HG03097 (cell line): ENCODE data around the gene SMIM13.
"Not testable (repeated sequence)": the region's sequence is repeated elsewhere in the genome, so short reads cannot be mapped to it uniquely, and the experiment has no call there.

Experiments
- ATAC-seq: cut with Tn5 transposase; IDR thresholded peaks from one replicate; pipeline ENCODE4 v1.9.1; 2021; ENCODE audit not compliant: unreplicated experiment, low FRiP score

Gene SMIM13

GRCh38 chr6:11083491-11083890, 10.1 kb upstream of the SMIM13 start:
- ATAC-seq, result no peak

DNA sequence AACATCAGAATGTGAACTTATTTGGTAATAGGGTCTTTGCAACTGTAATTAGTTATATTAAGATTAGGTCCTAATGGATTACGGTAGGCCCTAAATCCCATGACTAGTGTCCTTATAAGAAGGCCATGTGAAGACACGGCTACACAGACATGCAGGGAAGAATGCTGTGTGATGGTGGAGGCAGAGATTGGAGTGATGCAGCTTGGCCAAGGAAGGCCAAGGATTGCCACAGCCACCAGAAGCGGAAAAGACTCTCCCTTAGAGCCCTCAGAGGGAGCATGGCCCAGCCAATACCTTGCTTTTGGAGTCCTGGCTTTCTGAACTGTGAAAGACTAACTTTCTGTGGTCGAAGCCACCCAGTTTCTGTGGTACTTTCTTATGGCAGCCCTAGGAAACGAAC, 9.7 kb upstream of the SMIM13 start:
- no peak for ATAC-seq

DNA sequence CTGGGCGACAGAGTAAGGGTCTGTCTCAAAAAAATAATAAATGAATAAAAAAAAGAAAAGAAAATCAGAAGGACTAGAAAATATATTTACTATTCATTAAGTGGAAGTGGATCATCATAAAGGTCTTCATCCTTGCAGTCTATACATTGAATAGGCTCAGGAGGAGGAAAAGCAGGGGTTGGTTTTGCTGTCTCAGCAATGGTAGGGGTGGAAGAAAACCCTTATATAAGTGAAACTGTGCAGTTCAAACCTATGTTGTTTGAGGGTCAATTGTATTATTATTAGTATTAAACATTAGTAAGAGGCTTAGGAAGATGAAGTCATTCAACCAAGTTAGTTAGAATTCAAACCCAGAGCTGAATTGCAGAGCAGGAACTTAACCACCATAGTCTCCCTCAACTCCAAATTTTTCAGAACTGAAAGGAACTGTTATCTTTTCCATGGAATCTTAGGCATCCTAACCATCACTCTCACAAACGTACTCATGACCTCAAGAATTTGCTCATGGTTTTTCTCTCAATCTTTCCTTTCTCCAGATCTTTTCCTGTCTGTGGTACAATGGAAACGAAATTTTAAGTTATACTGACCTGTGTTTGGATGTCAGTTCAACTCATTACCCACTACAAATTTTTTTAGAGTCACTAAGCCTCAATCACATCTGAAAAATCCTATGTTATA, 7.7 kb upstream of the SMIM13 start:
- ATAC-seq, result no peak

GRCh38 chr6:11087141-11087812, 6.4 kb upstream of the SMIM13 start:
- ATAC-seq, result not testable (repeated sequence)

DNA sequence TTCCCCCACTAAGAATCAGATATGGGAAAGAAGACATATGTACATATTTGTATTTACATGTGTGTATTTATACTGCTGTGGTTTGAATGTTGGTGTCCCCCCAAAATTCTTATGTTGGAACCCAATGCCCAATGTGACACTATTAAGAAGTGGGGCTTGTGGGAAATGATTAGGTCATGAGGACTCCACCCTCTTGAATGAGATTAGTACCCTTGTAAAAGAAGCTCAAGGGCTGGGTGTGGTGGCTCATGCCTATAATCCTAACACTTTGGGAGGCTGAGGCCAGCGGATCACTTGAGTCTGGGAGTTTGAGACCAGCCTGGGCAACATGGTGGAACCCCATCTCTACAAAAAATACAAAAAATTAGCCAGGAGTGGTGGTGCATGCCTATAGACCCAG, 3.9 kb upstream of the SMIM13 start:
- ATAC-seq, result no peak

GRCh38 chr6:11091141-11091540, 2.5 kb upstream of the SMIM13 start:
- ATAC-seq, result not testable (repeated sequence)

DNA sequence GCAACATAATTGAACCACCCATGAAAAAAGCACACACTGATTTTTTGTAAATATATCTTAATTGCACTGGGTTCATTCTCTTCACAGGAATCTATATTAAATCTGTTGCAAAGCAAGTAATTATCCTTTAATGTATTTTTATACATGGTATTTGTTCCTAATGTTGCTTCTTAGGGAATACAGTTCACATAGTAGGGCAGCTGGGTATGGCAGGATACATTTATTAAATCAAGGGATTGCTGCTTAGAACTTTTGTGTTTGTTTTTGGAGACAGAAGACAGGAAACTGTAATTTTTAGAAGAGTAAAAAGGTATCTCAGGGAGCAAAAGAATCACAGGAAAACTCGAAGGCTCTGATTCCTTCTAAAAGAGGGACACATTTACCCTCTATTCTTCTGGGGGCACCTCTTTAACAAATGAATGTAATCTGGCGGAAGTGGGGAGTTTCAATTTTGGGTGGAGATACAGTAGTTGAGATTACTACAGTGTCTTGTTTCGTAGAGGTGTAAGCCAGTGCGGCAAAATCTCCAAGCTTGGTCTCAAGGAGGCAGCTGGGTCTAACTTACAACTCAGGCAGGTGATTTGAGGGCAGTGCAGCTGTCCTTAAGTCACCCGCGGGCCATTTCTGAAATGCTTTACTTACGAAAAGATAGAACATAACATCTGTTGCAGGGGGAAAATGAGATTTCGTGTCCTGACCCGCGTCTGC, 812 bp upstream of the SMIM13 start:
- ATAC-seq, result peak; percentile 32

DNA sequence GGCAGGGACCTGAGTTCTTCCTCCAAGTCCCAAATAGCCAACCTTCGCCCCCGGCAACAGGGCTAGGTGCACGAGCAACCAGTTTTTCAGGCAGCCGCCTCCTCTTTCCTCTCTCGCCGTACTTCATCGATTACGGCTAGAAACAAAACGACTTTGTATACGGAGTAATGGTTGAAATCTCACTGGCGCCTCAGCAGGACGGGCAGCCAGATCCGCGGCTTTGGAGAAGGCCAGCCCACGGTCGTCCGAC, 333 bp upstream of the SMIM13 start:
- ATAC-seq, result peak; percentile 26

- peak; percentile 33 for ATAC-seq
Measured at GRCh38 chr6:11094411-11094851, 797 bp downstream of the SMIM13 start.

DNA sequence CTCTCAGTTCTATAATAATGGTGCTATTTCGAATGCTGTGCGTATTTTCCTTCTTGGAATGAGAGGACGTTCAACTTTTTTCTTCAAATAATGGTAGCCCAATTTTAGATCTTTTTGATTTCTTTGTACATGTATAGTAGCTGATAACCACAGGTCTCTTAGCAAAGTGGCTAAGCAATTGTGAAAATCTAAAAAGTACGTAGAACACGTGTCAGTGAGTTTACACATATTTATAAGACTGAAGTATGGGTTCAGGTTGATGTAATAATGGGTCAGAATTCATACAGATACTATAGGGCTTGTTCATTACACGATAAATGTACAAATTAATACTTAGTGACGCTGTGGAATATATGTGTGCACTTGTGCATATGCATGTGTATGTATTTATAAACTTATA, 1.3 kb downstream of the SMIM13 start:
- ATAC-seq, result no peak

GRCh38 chr6:11096109-11096508, 2.5 kb downstream of the SMIM13 start:
- no peak for ATAC-seq

DNA sequence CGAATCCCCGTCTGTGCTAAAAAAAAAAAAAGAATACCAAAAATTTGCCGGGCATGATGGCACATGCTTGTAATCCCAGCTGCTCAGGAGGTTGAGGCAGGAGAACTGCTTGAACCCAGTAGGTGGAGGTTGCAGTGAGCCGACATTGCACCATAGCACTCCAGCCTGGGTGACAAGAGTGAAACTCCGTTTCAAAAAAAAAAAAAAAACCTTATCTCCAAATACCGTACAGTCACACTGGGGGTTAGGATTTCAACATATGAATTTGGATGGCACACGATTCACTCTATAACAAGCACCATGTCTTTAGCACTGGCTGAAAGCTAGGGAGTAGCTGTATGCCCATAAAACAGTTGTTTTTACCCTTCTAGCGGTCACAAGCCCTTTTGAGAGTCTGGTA, 3.8 kb downstream of the SMIM13 start:
- no peak for ATAC-seq

GRCh38 chr6:11098004-11098403, 4.4 kb downstream of the SMIM13 start:
- ATAC-seq, result no peak

DNA sequence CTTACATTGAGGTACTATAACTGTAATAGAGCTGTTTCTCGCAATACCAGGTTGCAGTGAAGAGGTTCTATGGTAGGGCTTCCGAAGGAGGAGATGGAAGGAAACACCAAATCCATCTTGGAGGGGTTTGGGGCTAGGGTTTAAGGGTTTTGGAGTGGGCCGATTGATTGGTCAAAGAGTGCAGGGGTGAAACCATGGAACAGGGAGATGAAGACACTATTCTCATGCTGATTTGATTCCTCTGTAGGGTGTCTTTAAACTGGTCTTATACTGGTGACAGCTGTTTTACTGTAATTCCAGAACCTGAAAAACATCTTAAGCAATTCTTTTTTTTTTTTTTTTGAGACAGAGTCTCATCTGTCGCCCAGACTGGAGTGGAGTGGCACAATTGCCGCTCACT, 7.8 kb downstream of the SMIM13 start:
- no peak for ATAC-seq

DNA sequence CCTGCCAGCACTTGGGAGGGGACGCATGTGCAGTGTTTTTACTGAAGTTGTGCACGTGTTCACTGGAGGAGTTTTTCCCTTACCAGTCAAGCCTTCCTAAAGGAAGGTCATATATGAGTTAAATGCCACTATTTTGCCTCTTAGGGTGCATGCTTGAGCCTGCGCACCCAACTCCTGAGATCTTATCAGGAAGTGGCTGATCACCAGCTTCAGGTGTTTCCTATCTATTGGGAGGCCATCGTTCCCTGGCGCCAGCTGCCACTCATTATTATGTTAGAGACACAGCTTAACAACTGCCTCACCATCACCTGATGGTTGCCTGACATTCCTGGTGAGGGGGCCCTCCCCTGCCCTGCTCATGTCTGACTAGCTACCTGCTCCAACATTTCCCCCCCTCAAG, 9.4 kb downstream of the SMIM13 start:
- no peak for ATAC-seq

- no peak for ATAC-seq
Measured at GRCh38 chr6:11108726-11109125, 15.1 kb downstream of the SMIM13 start.

- no peak for ATAC-seq
Measured at GRCh38 chr6:11110921-11111768, 17.5 kb downstream of the SMIM13 start, which contains the start of gene ERVFRD-1. Gene ERVFRD-1, minus strand, starts transcription at chr6:11111725. Its CDS starts 6,415 bp downstream, at chr6:11105310.

DNA sequence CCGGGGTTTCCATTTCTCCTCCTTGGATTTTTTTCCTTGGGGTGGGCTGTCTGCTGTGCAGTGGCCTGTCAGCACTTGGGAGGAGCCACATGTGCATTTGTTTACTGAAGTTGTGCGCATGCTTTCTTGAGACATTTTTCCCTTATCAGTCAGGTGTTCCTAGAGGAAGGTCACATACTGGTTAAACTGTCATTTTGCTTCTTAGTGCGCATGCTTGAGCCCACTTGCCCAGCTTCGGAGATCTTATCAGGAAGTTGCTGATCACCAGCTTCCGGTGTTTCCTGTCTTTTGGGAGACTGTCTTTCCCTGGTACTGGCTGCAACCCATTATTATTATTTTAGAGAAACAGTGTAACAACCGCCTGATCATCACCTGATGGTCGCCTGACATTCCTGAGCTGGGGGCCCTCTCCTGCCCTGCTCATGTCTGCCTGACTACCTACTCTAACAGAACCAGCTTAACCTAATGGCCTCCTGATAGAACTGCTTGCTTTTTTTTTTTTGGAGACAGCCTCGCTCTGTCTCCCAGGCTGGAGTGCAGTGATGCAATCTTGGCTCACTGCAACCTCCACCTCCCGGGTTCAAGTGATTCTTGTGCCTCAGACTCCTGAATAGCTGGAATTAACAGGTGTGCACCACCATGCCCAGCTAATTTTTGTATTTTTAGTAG, 18.3 kb downstream of the SMIM13 start:
- no peak for ATAC-seq

DNA sequence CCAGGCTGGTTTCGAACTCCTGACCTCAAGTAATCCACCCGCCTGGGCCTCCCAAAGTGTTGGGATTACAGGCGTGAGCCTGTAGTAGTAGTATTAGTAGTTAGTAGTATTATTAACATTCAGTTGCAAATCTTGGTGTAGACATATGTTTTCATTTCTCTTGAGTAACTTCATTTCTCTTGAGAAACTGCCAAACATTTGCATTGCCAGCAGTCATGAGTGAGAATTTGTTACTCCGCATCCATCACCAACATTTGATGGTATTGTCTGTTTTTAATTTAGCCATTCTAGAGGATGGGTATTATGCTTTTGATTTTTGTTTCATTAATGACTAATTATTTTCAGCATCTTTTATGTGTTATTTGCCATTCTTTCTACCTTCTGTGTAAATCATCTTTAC, 19.4 kb downstream of the SMIM13 start:
- no peak for ATAC-seq

DNA sequence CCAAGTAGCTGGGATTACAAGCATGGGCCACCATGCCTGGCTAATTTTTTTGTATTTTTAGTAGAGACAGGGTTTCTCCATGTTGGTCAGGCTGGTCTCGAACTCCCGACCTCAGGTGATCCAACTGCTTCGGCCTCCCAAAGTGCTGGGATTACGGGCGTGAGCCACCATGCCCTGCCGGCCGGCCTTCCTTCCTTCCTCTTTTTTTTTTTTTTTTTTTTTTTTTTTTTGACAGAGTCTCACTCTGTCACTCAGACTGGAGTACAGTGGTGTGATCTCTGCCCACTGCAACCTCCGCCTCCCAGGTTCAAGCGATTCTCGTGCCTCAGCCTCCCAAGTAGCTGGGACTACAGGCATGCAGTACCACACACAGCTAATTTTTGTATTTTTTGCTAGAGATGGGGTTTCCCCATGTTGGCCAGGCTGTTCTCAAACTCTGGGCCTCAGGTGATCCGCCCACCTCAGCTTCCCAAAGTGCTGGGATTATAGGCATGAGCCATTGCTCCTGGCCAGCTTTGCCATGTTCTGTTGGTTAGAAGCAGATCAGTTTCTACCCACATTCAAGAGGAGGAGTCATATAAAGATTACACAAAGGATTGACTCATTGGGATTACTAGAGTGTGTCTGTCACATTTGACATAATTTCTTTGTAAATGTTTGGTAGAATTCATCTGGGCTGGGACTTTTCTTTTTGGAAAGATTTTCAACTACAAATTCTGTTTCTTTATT, 22.3 kb downstream of the SMIM13 start:
- not testable (repeated sequence) for ATAC-seq
